Fibroblast of lung (primary cell): ENCODE results near the gene THY1. TPM values are rescaled to one million over a fixed set of nuclear protein-coding genes. Genes with fewer than 3 reads are reported as not detected.
A peak's percentile ranks its signal among the peaks of the same experiment; 100 is the strongest.

Source experiments
- DNase-seq, 2 donors: peaks; one replicate each; pipeline versions ENCODE4 v3.0.0 to v3.0.0-alpha.2; 2010; ENCODE audit warnings: low read depth in 2 of 2
- H2AFZ ChIP-seq: 2 replicates; pipeline ENCODE4 v1.5.1; 2012; ENCODE audit warnings: low read length, control low read depth, inconsistent platforms
- H3K27ac ChIP-seq: 2 replicates; pipeline ENCODE4 v1.5.1; 2011; ENCODE audit warnings: low read length, control low read depth; ENCODE audit not compliant: insufficient read depth
- H3K27me3 ChIP-seq: 2 replicates; pipeline ENCODE4 v1.5.1; 2011; ENCODE audit warnings: mild to moderate bottlenecking, low read length; ENCODE audit not compliant: control insufficient read depth, insufficient read depth
- H3K36me3 ChIP-seq: 2 replicates; pipeline ENCODE4 v1.5.1; 2011; ENCODE audit warnings: low read length; ENCODE audit not compliant: control insufficient read depth, insufficient read depth
- H3K4me1 ChIP-seq: 2 replicates; pipeline ENCODE4 v1.5.1; 2011; ENCODE audit warnings: low read length; ENCODE audit not compliant: control insufficient read depth, insufficient read depth; ENCODE audit errors: extremely low read depth
- H3K4me2 ChIP-seq: 2 replicates; pipeline ENCODE4 v1.5.1; 2011; ENCODE audit warnings: low read length, control low read depth; ENCODE audit not compliant: insufficient read depth; ENCODE audit errors: extremely low read depth
- H3K4me3 ChIP-seq, 4 experiments: fragments of 200-600 bp in 1 of 4; sonication (generic) in 1 of 4; replicated peaks in 1 of 4; 2 replicates each; pipeline ENCODE4 v1.5.1; 2011 to 2016; ENCODE audit warnings: low read length in 4 of 4, low read depth in 3 of 4, mild to moderate bottlenecking in 3 of 4, control low read depth in 2 of 4, inconsistent platforms in 1 of 4, mixed read lengths in 1 of 4; ENCODE audit not compliant: insufficient read depth in 1 of 4; ENCODE audit errors: control extremely low read depth in 1 of 4
- H3K79me2 ChIP-seq: 2 replicates; pipeline ENCODE4 v1.5.1; 2012; ENCODE audit warnings: mild to moderate bottlenecking, low read length, inconsistent platforms; ENCODE audit not compliant: control insufficient read depth, insufficient read depth
- H3K9ac ChIP-seq: 2 replicates; pipeline ENCODE4 v1.5.1; 2011; ENCODE audit warnings: mild to moderate bottlenecking, low read length, control low read depth; ENCODE audit not compliant: insufficient read depth
- H3K9me3 ChIP-seq: 2 replicates; pipeline ENCODE4 v1.5.1; 2012; ENCODE audit warnings: low read depth, low read length; ENCODE audit not compliant: control insufficient read depth, insufficient read depth
- H4K20me1 ChIP-seq: 2 replicates; pipeline ENCODE4 v1.5.1; 2011; ENCODE audit warnings: low read length; ENCODE audit not compliant: control insufficient read depth, insufficient read depth; ENCODE audit errors: extremely low read depth
- EZH2 ChIP-seq: IDR thresholded peaks from 2 replicates; pipeline ENCODE4 v1.5.1; 2012; ENCODE audit warnings: low read length, control low read depth, mild to moderate bottlenecking; ENCODE audit errors: missing control alignments
- polyA plus RNA-seq, 2 donors: library from polyadenylated mRNA; depleted of rRNA in 1 of 2; stranded (reverse) in 1 of 2; unstranded in 1 of 2; fragments of >200 nt; gene quantifications; 2 replicates each; pipeline ENCODE4 v1.2.1, GENCODE V29; 2011 to 2012; ENCODE audit warnings: missing spikeins in 1 of 2
- total RNA-seq: library from RNA; depleted of rRNA; stranded (reverse); fragments of >200 nt; gene quantifications from 2 replicates; pipeline ENCODE4 v1.2.1, GENCODE V29; 2014
- TF ChIP-seq, protein P1 (sequence below), 2 donors: IDR thresholded peaks in 1 of 2; conservative IDR thresholded peaks in 1 of 2; 1 replicate in 1 of 2; 2 replicates in 1 of 2; pipeline ENCODE4 v1.5.1; 2011 to 2012; ENCODE audit warnings: low read length in 2 of 2, control low read depth in 1 of 2, inconsistent platforms in 1 of 2, low read depth in 1 of 2, mild to moderate bottlenecking in 1 of 2

THY1 gene
- total and polyA plus RNA-seq, 2 donors (not counting 1 experiment from before 2014, with no cell fraction given), result 292 to 824 TPM

DNA sequence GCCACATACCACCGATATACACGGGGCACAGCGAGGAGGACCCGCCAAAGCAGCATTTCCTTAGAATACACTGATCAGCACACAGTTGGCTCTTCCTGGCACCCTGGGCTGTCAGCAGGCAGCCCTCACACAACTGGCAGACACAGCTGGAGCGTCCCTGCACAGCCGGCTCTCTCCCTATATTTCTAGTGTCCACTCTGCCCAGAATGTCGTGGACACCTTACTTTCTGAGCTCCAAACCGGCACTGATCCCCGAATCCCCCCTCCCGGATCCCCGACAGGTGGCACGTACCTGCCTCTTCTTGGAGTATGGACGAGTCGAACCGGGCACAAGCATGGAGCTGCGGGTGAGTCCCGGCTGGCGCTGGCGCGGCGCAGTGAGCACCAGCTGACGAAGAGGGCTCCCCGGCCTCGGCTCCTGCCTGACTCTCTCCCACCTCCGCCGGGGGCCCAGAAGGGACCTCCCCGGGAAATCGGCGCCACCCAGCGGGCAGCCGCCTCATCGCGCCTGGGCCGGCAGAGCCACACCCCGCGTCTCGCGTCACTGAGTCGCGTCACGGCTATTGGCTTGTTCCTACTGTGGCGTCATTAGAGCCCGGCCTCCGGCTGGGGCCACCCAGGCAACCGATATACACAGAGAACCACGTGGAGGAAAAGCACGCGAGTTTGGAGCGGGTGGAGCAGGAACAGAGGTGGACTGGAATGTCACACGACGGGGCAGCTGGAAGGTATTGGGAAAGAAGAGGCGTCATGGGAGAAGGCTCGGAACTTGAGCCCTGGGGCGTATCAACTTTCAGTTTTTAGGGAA is 41.6 kb downstream of the THY1 start, which contains the start of gene USP2:
Gene USP2 (minus strand): TSS at position 510 of the 808 bp plus-strand sequence. CDS start 8,210 bp downstream, outside the sequence.
- Histone ChIP-seq H4K20me1 (no peaks in the 10 kb centered on the region), H3K36me3 (no peaks in the 10 kb centered on the region), H2AFZ (peak within 1 kb of the TSS; percentile 77), H3K4me2 (peak within 1 kb of the TSS; percentile 98), H3K4me3 (peak within 1 kb of the TSS; percentile 49 to 81 (median 67)), H3K27ac (peak within 1 kb of the TSS; percentile 46), H3K79me2 (no peaks in the 10 kb centered on the region), H3K4me1 (peaks cover 15% of the 10 kb centered on the region), H3K9me3 (no peaks in the 10 kb centered on the region), H3K9ac (peak within 1 kb of the TSS; percentile 62), H3K27me3 (peaks cover 8% of the 10 kb centered on the region)
- DNase-seq, result peak; percentile 93 to 96
- TF ChIP-seq, protein P1, sequence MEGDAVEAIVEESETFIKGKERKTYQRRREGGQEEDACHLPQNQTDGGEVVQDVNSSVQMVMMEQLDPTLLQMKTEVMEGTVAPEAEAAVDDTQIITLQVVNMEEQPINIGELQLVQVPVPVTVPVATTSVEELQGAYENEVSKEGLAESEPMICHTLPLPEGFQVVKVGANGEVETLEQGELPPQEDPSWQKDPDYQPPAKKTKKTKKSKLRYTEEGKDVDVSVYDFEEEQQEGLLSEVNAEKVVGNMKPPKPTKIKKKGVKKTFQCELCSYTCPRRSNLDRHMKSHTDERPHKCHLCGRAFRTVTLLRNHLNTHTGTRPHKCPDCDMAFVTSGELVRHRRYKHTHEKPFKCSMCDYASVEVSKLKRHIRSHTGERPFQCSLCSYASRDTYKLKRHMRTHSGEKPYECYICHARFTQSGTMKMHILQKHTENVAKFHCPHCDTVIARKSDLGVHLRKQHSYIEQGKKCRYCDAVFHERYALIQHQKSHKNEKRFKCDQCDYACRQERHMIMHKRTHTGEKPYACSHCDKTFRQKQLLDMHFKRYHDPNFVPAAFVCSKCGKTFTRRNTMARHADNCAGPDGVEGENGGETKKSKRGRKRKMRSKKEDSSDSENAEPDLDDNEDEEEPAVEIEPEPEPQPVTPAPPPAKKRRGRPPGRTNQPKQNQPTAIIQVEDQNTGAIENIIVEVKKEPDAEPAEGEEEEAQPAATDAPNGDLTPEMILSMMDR (conservative IDR thresholded peaks at IDR 0.05 in 1 of 2, IDR thresholded peaks at IDR 0.05 in 1 of 2; ENCODE audit: low read depth in 1 of 2, low read length in 2 of 2), result peak; percentile 77 to 80
- TF ChIP-seq EZH2, result no peak

DNA sequence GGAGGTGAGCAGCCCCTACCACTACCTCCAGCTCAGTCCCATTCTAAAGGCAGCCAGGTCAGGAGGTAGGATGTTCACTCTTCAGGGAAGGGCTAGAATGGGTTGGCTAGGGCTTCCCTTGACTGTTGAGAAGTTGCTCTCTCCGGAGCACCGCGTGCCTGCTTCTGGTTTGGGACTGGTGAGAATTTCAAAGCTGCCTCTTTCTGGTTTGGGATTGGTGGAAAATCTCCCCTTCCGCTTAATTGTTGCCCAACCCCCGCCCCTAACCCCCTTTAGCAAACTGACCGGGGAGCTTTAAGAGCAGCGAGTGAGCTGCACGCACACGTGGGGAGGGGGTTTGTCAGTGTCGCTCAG is 42.2 kb downstream of the THY1 start:
- Histone ChIP-seq H4K20me1 (no peaks in the 10 kb centered on the region), H3K9ac (peak overlapping the region; percentile 62), H3K4me1 (peaks cover 20% of the 10 kb centered on the region), H3K27ac (peak overlapping the region; percentile 29), H2AFZ (peak overlapping the region; percentile 77), H3K4me3 (peak overlapping the region; percentile 49 to 70 (median 67)), H3K79me2 (no peaks in the 10 kb centered on the region), H3K27me3 (peaks cover 6% of the 10 kb centered on the region), H3K4me2 (peak overlapping the region; percentile 98), H3K9me3 (no peaks in the 10 kb centered on the region), H3K36me3 (no peaks in the 10 kb centered on the region)
- TF ChIP-seq, protein P1 (conservative IDR thresholded peaks at IDR 0.05 in 1 of 2, IDR thresholded peaks at IDR 0.05 in 1 of 2; ENCODE audit: low read depth in 1 of 2, low read length in 2 of 2), result no peak
- no peak for TF ChIP-seq EZH2
- no peak for DNase-seq

DNA sequence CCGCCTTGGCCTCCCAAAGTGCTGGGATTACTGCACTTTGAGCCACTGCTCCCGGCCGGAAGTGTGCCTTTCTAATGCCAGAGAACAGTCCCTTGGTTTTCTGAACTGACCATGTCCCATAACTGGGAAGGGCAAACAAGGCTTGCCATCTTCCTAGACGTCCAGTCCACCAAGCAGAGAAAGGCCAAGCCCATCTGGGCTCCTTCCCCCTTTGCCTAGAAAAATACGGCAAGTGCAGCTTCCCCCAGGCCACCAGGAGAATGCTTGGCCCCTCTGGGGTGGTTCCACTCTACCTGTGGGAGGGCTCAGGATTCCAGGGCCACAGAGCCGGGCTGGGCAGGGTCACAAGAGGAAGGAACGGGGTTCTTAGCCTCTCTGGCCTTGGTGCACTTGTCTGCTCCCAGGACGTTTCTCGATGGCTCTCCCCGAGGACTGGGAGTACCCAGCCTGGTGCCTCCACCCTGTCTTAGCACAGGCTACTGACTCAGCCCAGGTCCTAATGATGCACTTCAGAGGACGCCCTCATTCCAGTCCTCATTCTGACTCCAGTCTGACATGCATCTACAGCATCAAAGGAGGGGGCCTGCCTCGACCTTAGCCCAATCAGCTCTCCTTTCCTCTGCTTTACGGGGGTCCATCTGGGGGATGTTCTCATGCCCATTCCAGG is 42.7 kb downstream of the THY1 start:
- no peaks in the 10 kb centered on the region for H3K9me3 ChIP-seq
- no peaks in the 10 kb centered on the region for H3K79me2 ChIP-seq
- TF ChIP-seq, protein P1 (conservative IDR thresholded peaks at IDR 0.05 in 1 of 2, IDR thresholded peaks at IDR 0.05 in 1 of 2; ENCODE audit: low read depth in 1 of 2, low read length in 2 of 2), result no peak
- no peak for TF ChIP-seq EZH2
- H3K36me3 ChIP-seq, result no peaks in the 10 kb centered on the region
- no peak overlapping the region for H3K4me3 ChIP-seq
- H4K20me1 ChIP-seq, result no peaks in the 10 kb centered on the region
- no peak overlapping the region for H3K9ac ChIP-seq
- peaks cover 25% of the 10 kb centered on the region for H3K4me1 ChIP-seq
- peaks cover 6% of the 10 kb centered on the region for H3K27me3 ChIP-seq
- peak overlapping the region; percentile 98 for H3K4me2 ChIP-seq
- H3K27ac ChIP-seq, result no peak overlapping the region
- no peak for DNase-seq
- H2AFZ ChIP-seq, result no peak overlapping the region
